ENCODE measurements around the gene OPHN1.

GRCh38 chrX:68121835-68122234 is 311.5 kb downstream of the OPHN1 start:
- TF ChIP-seq CTCF (IDR thresholded peaks at IDR 0.05) (no peak), POLR2A (IDR thresholded peaks at IDR 0.05) (no peak)
